ENCODE results near the gene ARL4D.

The ARL4D gene

GRCh38 chr17:43380307-43380706 is 18.5 kb upstream of the ARL4D start:
- Histone ChIP-seq H3K79me2 (ENCODE audit: low read length) (no peaks in the 10 kb centered on the region), H3K9me2 (replicated peaks; ENCODE audit: insufficient read depth, low read length) (no peaks in the 10 kb centered on the region), H3K4me3 (ENCODE audit: low read length) (no peak overlapping the region), H3K27me3 (replicated peaks; ENCODE audit: insufficient read depth, low read length) (peaks cover 57% of the 10 kb centered on the region), H3F3A (ENCODE audit: insufficient read depth, low read length) (no peaks in the 10 kb centered on the region), H4K20me1 (ENCODE audit: insufficient read depth, low read length) (no peaks in the 10 kb centered on the region), H3K9me3 (replicated peaks; ENCODE audit: insufficient read depth, low read length) (no peaks in the 10 kb centered on the region), H3K27ac (ENCODE audit: low read length) (no peak overlapping the region), H3K4me1 (ENCODE audit: low read length) (no peaks in the 10 kb centered on the region), H2AFZ (ENCODE audit: low read length) (no peak overlapping the region), H3K4me2 (ENCODE audit: low read depth, low read length) (no peak overlapping the region), H3K36me3 (replicated peaks; ENCODE audit: insufficient read depth, low read length) (no peaks in the 10 kb centered on the region), H3K9ac (ENCODE audit: low read length) (no peak overlapping the region)
- DNase-seq, result no peak
- TF ChIP-seq CTCF (IDR thresholded peaks at IDR 0.05; ENCODE audit: low read length), result no peak
- no peak for TF ChIP-seq EZH2phosphoT487 (IDR thresholded peaks at IDR 0.05; ENCODE audit: low read length)
- TF ChIP-seq EZH2 (optimal IDR thresholded peaks at IDR 0.05; ENCODE audit: low read depth, low read length), result no peak

- no peaks in the 10 kb centered on the region for H4K20me1 ChIP-seq (ENCODE audit: insufficient read depth, low read length)
- DNase-seq, result no peak
- H3F3A ChIP-seq (ENCODE audit: insufficient read depth, low read length), result no peaks in the 10 kb centered on the region
- H3K27me3 ChIP-seq (replicated peaks; ENCODE audit: insufficient read depth, low read length), result peaks cover 64% of the 10 kb centered on the region
- no peaks in the 10 kb centered on the region for H3K9me2 ChIP-seq (replicated peaks; ENCODE audit: insufficient read depth, low read length)
- H3K9ac ChIP-seq (ENCODE audit: low read length), result no peak overlapping the region
- no peaks in the 10 kb centered on the region for H3K4me1 ChIP-seq (ENCODE audit: low read length)
- H3K4me2 ChIP-seq (ENCODE audit: low read depth, low read length), result no peak overlapping the region
- no peaks in the 10 kb centered on the region for H3K9me3 ChIP-seq (replicated peaks; ENCODE audit: insufficient read depth, low read length)
- TF ChIP-seq EZH2phosphoT487 (IDR thresholded peaks at IDR 0.05; ENCODE audit: low read length) (no peak), EZH2 (optimal IDR thresholded peaks at IDR 0.05; ENCODE audit: low read depth, low read length) (no peak), CTCF (IDR thresholded peaks at IDR 0.05; ENCODE audit: low read length) (no peak)
- H3K36me3 ChIP-seq (replicated peaks; ENCODE audit: insufficient read depth, low read length), result no peaks in the 10 kb centered on the region
- H3K4me3 ChIP-seq (ENCODE audit: low read length), result no peak overlapping the region
- no peak overlapping the region for H2AFZ ChIP-seq (ENCODE audit: low read length)
- H3K79me2 ChIP-seq (ENCODE audit: low read length), result no peaks in the 10 kb centered on the region
- no peak overlapping the region for H3K27ac ChIP-seq (ENCODE audit: low read length)
Measured at GRCh38 chr17:43381204-43381603, 17.6 kb upstream of the ARL4D start.

GRCh38 chr17:43381621-43382020 is 17.2 kb upstream of the ARL4D start:
- Histone ChIP-seq H3K9me2 (replicated peaks; ENCODE audit: insufficient read depth, low read length) (no peaks in the 10 kb centered on the region), H3K4me2 (ENCODE audit: low read depth, low read length) (no peak overlapping the region), H3K9me3 (replicated peaks; ENCODE audit: insufficient read depth, low read length) (no peaks in the 10 kb centered on the region), H2AFZ (ENCODE audit: low read length) (no peak overlapping the region), H3F3A (ENCODE audit: insufficient read depth, low read length) (no peaks in the 10 kb centered on the region), H3K9ac (ENCODE audit: low read length) (no peak overlapping the region), H3K4me3 (ENCODE audit: low read length) (no peak overlapping the region), H4K20me1 (ENCODE audit: insufficient read depth, low read length) (no peaks in the 10 kb centered on the region), H3K27me3 (replicated peaks; ENCODE audit: insufficient read depth, low read length) (peaks cover 64% of the 10 kb centered on the region), H3K27ac (ENCODE audit: low read length) (no peak overlapping the region), H3K4me1 (ENCODE audit: low read length) (no peaks in the 10 kb centered on the region), H3K79me2 (ENCODE audit: low read length) (no peaks in the 10 kb centered on the region), H3K36me3 (replicated peaks; ENCODE audit: insufficient read depth, low read length) (no peaks in the 10 kb centered on the region)
- TF ChIP-seq EZH2phosphoT487 (IDR thresholded peaks at IDR 0.05; ENCODE audit: low read length), result no peak
- TF ChIP-seq EZH2 (optimal IDR thresholded peaks at IDR 0.05; ENCODE audit: low read depth, low read length), result no peak
- no peak for TF ChIP-seq CTCF (IDR thresholded peaks at IDR 0.05; ENCODE audit: low read length)
- no peak for DNase-seq

All from MM.1S (cell line).